Fibroblast of skin of right quadriceps (primary cell): ENCODE data around the gene ZBTB44.
A peak's percentile ranks its signal among the peaks of the same experiment; 100 is the strongest.
"Not testable (repeated sequence)": the region's sequence is repeated elsewhere in the genome, so short reads cannot be mapped to it uniquely, and the experiment has no call there.

Source experiments
- DNase-seq: peaks from one replicate; pipeline ENCODE4 v3.0.0-alpha.2; 2013

ZBTB44 gene

GRCh38 chr11:130246738-130247137, 68.0 kb downstream of the ZBTB44 start:
- DNase-seq = peak; percentile 24

- DNase-seq = no peak
These were observed 68.4 kb downstream of the ZBTB44 start for GRCh38 chr11:130246270-130246669.

GRCh38 chr11:130245375-130245774, 69.3 kb downstream of the ZBTB44 start:
- DNase-seq = not testable (repeated sequence)

GRCh38 chr11:130244848-130245247, 69.9 kb downstream of the ZBTB44 start:
- no peak for DNase-seq

GRCh38 chr11:130243816-130244215, 70.9 kb downstream of the ZBTB44 start:
- DNase-seq = no peak

GRCh38 chr11:130241713-130242112, 73.0 kb downstream of the ZBTB44 start:
- no peak for DNase-seq

GRCh38 chr11:130237282-130238006, 77.3 kb downstream of the ZBTB44 start:
- no peak for DNase-seq

- DNase-seq = no peak
These were observed 80.4 kb downstream of the ZBTB44 start for GRCh38 chr11:130234315-130234714.

GRCh38 chr11:130233888-130234287, 80.8 kb downstream of the ZBTB44 start:
- DNase-seq = not testable (repeated sequence)

- DNase-seq = not testable (repeated sequence)
These were observed 81.2 kb downstream of the ZBTB44 start for GRCh38 chr11:130233486-130233885.

- no peak for DNase-seq
These were observed 87.3 kb downstream of the ZBTB44 start for GRCh38 chr11:130227373-130227772.

GRCh38 chr11:130223291-130223971, 91.3 kb downstream of the ZBTB44 start:
- DNase-seq = no peak

- no peak for DNase-seq
These were observed 94.2 kb downstream of the ZBTB44 start for GRCh38 chr11:130220311-130221035.

- no peak for DNase-seq
These were observed 95.6 kb downstream of the ZBTB44 start for GRCh38 chr11:130219148-130219547.

GRCh38 chr11:130218501-130219070, 96.1 kb downstream of the ZBTB44 start:
- DNase-seq = no peak

GRCh38 chr11:130217133-130218031, 97.3 kb downstream of the ZBTB44 start:
- DNase-seq = no peak

- DNase-seq = no peak
These were observed 98.1 kb downstream of the ZBTB44 start for GRCh38 chr11:130216591-130217132.

GRCh38 chr11:130216221-130216550, 98.5 kb downstream of the ZBTB44 start:
- no peak for DNase-seq

- DNase-seq = no peak
These were observed 99.0 kb downstream of the ZBTB44 start for GRCh38 chr11:130215531-130216220.

GRCh38 chr11:130214861-130215530, 99.7 kb downstream of the ZBTB44 start:
- DNase-seq = no peak

- no peak for DNase-seq
These were observed 100.8 kb downstream of the ZBTB44 start for GRCh38 chr11:130213979-130214281.
